Tibial artery (tissue), 4 donors: ENCODE data around the gene TNRC6B.
A peak's percentile ranks its signal among the peaks of the same experiment; 100 is the strongest.
"Not testable (repeated sequence)": the region's sequence is repeated elsewhere in the genome, so short reads cannot be mapped to it uniquely, and the experiment has no call there.

Experiments
- DNase-seq, 2 donors: peaks; one replicate each; pipeline ENCODE4 v3.0.0-alpha.2; 2019
- H3K27ac ChIP-seq, 2 donors: fragments of 200-600 bp; sonication (generic) in 1 of 2; 1 replicate in 1 of 2; 2 replicates in 1 of 2; pipeline ENCODE4 v1.5.1; 2018 to 2019; ENCODE audit warnings: mild to moderate bottlenecking in 1 of 2
- H3K27me3 ChIP-seq, 2 donors: fragments of 200-600 bp; sonication (generic) in 1 of 2; one replicate each; pipeline versions ENCODE4 v1.5.1 to v1.6.0; 2016 to 2019
- H3K36me3 ChIP-seq, 3 donors: fragments of 200-600 bp; sonication (generic) in 2 of 3; one replicate each; pipeline ENCODE4 v1.5.1; 2016 to 2019; ENCODE audit warnings: mild to moderate bottlenecking in 2 of 3
- H3K4me1 ChIP-seq, 4 donors: fragments of 200-600 bp; sonication (generic) in 2 of 4; 1 replicate in 3 of 4; 2 replicates in 1 of 4; pipeline ENCODE4 v1.5.1; 2016 to 2019
- H3K4me3 ChIP-seq, 2 donors: fragments of 200-600 bp; sonication (generic) in 1 of 2; 1 replicate in 1 of 2; 2 replicates in 1 of 2; pipeline ENCODE4 v1.5.1; 2018 to 2019; ENCODE audit warnings: mild to moderate bottlenecking in 2 of 2
- H3K9me3 ChIP-seq, 3 donors: fragments of 200-600 bp; sonication (generic) in 1 of 3; one replicate each; pipeline ENCODE4 v1.5.1; 2016 to 2019
- intact Hi-C: fragments of 100-400 bp; cut with DNase I; formaldehyde crosslinking; loops from one replicate; pipeline ENCODE4 v1.15.0; 2023; ENCODE audit warnings: low total_unique reads
- TF ChIP-seq, protein P1 (sequence below), 2 experiments: fragments of 200-600 bp in 1 of 2; fragments of 450-650 bp in 1 of 2; IDR thresholded peaks; one replicate each; pipeline ENCODE4 v1.5.1; 2017 to 2019; ENCODE audit warnings: antibody characterized with exemption in 2 of 2, mild to moderate bottlenecking in 1 of 2, moderate library complexity in 1 of 2

Gene TNRC6B

DNA sequence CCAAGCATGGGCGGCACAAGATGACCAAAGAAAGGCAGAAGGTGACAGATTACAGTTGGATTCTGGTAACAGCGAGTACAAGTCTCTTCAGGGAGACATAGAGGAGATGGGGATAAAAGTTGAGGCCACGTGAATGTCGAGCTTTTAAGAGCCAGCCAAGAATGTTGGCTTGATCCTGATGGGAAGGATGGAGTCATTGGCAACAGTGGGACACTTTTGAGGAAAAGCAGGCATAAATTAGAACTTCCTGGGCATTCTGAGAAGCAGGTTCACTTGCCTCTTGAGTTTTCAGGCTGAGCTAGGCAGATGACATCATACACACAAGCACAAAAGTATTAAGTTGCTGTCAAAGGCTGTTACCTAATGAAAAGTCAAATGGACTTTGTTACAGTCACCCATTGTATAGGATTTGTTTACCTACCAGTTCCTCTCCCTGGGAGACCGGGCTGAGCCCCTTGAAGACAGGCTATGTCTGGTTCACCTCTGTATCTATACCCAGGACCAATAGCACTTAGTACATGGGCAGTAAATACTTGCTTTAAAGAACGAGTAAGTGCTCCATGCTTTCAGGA, 41.1 kb downstream of the TNRC6B start:
- Histone ChIP-seq H3K4me1 (peaks cover 0 to 40% (median 23%) of the 10 kb centered on the region in 4 donors), H3K4me3 (no peak overlapping the region), H3K36me3 (no peaks in the 10 kb centered on the region), H3K27me3 (no peaks in the 10 kb centered on the region), H3K9me3 (no peaks in the 10 kb centered on the region), H3K27ac (no peak overlapping the region)
- DNase-seq: no peak
- TF ChIP-seq, protein P1, sequence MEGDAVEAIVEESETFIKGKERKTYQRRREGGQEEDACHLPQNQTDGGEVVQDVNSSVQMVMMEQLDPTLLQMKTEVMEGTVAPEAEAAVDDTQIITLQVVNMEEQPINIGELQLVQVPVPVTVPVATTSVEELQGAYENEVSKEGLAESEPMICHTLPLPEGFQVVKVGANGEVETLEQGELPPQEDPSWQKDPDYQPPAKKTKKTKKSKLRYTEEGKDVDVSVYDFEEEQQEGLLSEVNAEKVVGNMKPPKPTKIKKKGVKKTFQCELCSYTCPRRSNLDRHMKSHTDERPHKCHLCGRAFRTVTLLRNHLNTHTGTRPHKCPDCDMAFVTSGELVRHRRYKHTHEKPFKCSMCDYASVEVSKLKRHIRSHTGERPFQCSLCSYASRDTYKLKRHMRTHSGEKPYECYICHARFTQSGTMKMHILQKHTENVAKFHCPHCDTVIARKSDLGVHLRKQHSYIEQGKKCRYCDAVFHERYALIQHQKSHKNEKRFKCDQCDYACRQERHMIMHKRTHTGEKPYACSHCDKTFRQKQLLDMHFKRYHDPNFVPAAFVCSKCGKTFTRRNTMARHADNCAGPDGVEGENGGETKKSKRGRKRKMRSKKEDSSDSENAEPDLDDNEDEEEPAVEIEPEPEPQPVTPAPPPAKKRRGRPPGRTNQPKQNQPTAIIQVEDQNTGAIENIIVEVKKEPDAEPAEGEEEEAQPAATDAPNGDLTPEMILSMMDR (IDR thresholded peaks at IDR 0.05): no peak
- intact Hi-C loops: no loop called here

DNA sequence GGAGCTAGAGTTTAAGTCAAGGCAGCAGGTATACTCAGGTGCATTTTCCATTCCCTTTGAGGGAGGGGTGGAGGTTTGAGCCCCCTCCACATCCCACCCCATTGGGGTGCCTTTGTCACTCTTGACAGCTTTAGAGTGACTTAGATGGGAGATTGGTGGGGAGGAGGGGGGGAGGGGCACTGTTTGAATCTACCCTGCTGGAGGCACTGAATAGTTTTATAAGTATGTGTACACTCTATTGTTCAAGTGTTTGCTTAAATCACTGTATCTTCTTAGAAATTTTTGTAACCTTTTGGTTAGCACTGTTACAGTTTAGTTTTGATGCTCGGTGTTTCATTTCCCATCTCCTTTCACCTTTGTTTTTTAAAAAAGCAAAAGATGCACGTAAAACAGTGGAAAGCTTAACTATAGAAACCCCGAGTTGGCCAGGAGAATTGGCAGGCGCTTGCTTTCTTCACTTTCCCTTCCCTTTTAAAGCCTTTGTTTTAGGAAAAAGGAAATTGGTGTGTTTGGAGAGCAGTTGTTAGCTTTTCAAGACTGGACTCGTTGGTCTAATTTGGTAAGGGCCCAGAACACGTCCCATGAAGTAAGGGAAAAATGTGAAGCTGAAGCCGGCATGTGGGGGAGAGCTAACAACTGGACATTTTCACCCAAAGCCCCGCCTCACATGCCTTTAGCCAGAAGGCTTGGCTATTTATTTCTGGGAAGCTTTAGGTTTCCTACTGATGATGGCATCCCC, 42.8 kb downstream of the TNRC6B start:
- Histone ChIP-seq H3K27me3 (no peaks in the 10 kb centered on the region), H3K4me3 (no peak overlapping the region), H3K27ac (peak overlapping the region; percentile 26 to 41), H3K9me3 (no peaks in the 10 kb centered on the region), H3K36me3 (no peaks in the 10 kb centered on the region), H3K4me1 (peaks cover 0 to 31% (median 18%) of the 10 kb centered on the region in 4 donors)
- DNase-seq: no peak
- intact Hi-C loops: no loop called here
- TF ChIP-seq, protein P1 (IDR thresholded peaks at IDR 0.05): no peak

DNA sequence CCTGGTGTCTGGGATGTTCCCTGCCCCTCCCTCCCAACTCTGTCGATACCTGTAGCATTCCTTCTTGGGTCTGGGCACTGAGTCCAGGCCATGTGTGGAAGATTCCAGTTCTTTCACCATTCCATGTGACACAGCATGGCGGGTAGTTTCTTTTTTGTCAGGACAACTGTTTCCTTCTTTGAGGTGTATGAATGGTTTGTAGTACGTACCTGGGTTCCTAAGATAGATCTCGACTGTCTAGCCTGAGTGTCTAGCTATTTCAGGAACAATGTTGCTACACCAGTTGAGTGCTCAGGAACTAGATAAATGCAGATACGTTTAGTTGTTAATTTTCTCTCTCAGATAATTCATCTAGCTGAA, 43.3 kb downstream of the TNRC6B start:
- no peaks in the 10 kb centered on the region for H3K9me3 ChIP-seq
- TF ChIP-seq, protein P1 (IDR thresholded peaks at IDR 0.05): no peak
- no peaks in the 10 kb centered on the region for H3K36me3 ChIP-seq
- peak overlapping the region; percentile 26 to 41 for H3K27ac ChIP-seq
- no peak for DNase-seq
- no peaks in the 10 kb centered on the region for H3K27me3 ChIP-seq
- intact Hi-C loops: no loop called here
- peaks cover 0 to 31% (median 18%) of the 10 kb centered on the region in 4 donors for H3K4me1 ChIP-seq
- H3K4me3 ChIP-seq: no peak overlapping the region

DNA sequence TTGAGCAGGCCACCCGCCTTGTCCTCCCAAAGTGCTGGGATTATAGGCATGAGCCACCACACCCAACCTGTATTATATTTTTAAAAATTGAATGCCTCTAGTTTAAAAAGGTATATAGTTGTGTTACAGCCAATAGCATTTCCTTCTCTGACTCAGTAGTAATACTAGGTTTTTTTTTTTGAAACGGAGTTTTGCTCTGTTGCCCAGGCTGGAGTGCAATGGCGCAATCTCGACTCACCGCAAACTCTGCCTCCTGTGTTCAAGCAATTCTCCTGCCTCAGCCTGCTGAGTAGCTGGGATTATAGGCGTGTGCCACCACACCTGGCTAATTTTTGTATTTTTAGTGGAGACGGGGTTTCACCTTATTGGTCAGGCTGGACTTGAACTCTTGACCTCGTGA, 45.3 kb downstream of the TNRC6B start:
- peaks cover 0 to 31% (median 18%) of the 10 kb centered on the region in 4 donors for H3K4me1 ChIP-seq
- DNase-seq, H3K27me3 ChIP-seq, intact Hi-C loops, H3K4me3 ChIP-seq, H3K27ac ChIP-seq, H3K9me3 ChIP-seq, H3K36me3 ChIP-seq: not testable (repeated sequence)

DNA sequence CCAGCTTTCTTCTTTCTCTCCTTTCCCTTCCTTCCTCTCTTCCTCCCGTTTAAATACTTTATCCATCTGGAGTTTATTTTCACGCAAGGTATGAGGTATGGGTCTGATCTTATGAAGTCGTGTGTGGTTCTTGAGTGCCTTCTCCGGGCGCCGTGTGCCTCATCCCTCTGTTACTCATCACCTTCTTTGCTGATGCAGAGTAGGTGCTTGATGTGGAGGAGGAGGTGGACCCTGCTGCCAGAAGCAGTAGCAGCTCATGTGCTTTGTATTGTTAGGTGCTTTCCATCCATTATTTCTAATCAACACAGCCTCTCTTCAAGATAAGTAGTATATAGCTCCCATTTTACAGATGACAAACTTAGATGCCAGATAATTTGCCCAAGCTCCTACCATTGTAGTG, 47.0 kb downstream of the TNRC6B start:
- Histone ChIP-seq H3K27me3 (no peaks in the 10 kb centered on the region), H3K4me3 (no peak overlapping the region), H3K27ac (no peak overlapping the region), H3K36me3 (no peaks in the 10 kb centered on the region), H3K4me1 (peaks cover 0 to 21% (median 16%) of the 10 kb centered on the region in 4 donors), H3K9me3 (no peaks in the 10 kb centered on the region)
- TF ChIP-seq, protein P1 (IDR thresholded peaks at IDR 0.05): no peak
- DNase-seq: no peak
- intact Hi-C loops: no loop called here

DNA sequence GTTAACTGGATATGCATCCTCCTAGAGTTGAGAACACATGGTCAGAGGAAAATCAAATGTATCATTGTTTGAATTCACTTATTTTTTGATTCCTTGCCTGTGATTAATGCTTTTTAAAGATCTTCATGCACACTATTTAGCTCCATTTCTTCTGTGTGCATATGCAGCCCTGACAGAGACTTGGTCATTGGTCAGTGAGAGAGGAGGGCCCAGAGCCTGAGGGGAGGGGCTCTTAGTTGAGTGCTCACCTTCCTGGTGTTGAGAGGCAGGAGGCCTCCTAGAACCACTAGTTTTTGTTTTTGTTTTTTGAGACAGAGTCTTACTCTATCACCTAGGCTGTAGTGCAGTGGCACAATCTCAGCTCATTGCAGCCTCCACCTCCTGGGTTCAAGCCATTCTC, 48.9 kb downstream of the TNRC6B start:
- Histone ChIP-seq H3K9me3 (no peaks in the 10 kb centered on the region), H3K4me1 (peaks cover 0 to 2% (median under 1%) of the 10 kb centered on the region in 4 donors), H3K27me3 (no peaks in the 10 kb centered on the region), H3K27ac (no peak overlapping the region), H3K4me3 (no peak overlapping the region), H3K36me3 (no peaks in the 10 kb centered on the region)
- intact Hi-C loops: no loop called here
- no peak for DNase-seq
- TF ChIP-seq, protein P1 (IDR thresholded peaks at IDR 0.05): no peak
